Endometrial microvascular endothelial cells (primary cell): ENCODE measurements around the gene SPON1. TPM values are rescaled to one million over a fixed set of nuclear protein-coding genes. Genes with fewer than 3 reads are reported as not detected.

Source experiments
- in situ Hi-C: cut with HindIII; loops from 2 replicates; pipeline ENCODE4 v1.10.0; 2017; ENCODE audit warnings: low sequenced_read_pairs, low pct_unique_long_range_greater_than_20kb; ENCODE audit errors: inconsistent ontology term
- total RNA-seq: library from RNA; depleted of rRNA; stranded (reverse); fragments of >200 nt; gene quantifications from one replicate; pipeline ENCODE4 v1.2.3, GENCODE V29; 2015; ENCODE audit errors: inconsistent ontology term

SPON1 gene
- total RNA-seq, 1 donor from 2014 or later, result not detected

DNA sequence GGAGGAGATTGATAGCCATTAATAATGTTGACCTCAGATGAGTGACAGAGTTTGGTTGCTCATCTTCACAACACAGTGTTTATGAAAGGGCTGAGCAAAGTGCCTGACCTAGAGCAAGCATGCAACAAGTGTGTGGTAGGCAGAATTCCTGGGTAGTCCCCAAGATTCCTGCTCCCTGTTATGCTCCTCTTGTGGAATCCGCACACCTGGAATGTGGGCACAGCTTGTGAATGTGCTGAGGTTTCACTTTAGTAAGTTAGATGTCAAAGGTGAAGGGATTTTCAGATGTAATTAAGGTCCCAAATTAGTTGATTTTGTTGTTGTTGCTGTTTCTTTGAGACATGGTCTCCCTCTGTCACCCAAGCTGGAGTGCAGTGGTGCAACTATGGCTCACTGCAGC lies 20.7 kb upstream of the SPON1 start:
- in situ Hi-C loops, result no loop called here

DNA sequence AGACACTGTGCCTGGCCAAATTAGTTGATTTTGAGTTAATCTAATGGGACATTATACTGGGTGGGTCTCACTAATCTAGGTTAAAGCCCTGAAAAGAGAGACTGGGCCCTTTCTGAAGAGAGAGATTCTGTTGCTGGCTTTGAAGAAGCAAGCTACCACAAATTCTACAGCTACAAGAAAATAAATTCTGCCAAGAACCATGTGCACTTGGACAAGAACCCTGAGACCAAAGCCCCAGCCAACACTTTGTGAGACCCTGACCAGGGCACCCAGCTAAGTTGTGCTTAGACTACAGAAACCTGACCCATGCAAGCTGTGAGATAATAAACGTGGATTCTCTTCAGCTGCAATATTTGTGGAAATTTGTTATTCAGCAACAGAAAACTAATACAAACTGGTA lies 20.1 kb upstream of the SPON1 start:
- in situ Hi-C loops, result no loop called here

DNA sequence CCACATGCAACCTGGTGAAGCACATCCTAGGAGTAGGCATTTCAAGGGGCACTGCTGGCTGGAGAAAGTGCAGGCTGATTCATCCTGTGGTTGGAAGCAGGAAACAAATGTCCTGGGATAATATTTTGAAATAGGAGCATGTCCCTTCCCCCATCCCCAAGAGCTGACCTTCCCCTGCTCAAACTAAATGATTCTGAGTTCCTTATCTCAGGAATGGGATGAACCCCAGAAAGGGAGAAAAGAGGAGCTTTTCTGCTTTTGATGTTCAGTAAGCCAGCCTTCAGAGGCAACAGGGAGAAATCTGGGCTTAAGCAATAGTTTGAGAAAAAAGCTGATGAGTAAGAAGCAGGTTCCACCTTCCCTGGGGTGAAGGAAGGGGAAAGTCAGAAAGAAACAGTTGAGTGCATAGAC lies 19.5 kb upstream of the SPON1 start:
- in situ Hi-C loops, result no loop called here

DNA sequence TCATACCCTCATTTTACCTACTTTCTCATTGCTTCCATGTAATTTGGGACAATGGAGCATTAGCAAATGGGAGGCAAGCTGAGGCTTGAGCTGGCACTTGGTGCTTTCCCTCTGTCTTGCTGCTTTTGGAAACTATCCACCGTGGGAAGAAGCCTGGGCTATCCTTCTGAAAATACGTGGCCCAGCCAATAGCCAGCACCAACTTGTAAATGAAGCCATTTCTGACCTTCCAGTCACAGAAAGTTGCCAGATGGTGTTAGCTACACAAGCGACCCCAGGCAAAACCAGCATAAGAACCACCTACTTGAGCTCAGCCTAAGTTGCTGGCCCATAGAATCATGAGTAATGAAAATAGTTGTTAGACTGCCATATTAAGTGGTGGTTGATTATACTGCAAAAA lies 18.5 kb upstream of the SPON1 start:
- in situ Hi-C loops, result no loop called here

DNA sequence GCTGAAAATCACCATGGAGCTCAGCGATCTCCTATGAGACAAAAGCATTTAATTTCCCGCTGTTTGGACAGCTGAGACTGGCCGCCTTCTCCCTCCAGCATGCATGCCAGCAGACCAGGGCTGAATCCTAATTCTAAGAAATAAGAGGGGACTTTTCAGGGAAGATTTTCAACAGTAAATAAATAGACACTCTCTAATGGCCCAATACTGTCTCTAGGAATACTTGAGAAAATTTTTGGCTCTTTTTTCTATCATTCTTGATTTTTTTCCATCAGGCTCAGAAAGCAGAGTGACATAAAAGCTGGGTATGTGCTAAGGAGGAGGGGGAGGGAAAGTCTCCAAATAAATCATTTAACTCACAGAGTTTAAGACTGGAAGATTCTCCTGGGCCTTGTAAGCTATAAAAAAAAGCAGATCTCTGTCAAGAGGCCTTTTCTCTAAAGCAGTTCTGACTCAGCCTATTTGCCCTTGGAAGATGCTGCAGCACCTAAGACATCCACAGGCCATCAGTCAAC lies 17.6 kb upstream of the SPON1 start:
- in situ Hi-C loops, result no loop called here

DNA sequence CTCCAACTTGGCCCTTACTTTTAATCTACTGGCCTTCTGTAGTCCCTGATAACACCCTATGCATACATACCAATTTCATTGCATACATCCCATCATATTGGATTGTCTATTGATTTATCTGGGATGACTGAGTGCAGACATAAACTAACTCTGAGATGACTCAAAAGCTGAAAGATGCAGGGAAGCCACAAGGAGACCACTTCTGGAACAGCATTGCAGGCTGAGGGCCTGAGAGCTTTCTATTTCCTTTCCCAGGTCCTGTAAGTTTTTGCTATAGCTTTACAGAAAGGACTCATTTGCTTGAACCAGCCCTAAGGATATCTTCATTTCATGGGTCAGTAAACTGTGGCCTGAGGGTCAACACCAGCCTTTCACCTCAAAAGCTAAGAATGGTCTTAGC lies 15.1 kb upstream of the SPON1 start:
- in situ Hi-C loops, result no loop called here

DNA sequence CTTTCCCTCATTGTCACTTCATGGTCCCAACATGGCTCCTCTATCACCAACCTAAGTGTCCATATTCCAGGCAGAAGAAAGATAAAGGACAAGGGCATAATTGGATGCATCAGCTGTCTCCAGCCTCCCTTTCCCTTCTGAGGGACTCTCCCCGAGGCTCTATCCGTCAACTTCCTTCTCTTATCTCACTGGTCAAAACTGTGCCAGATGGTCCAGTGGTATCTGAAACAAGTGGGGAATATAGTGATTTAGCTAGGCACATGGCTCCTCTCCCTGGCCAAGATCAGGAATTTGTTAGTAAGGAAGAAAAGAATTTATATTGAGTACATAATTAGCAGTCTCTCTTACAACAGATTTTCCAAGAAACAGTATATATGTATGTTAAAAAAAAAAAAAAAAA lies 12.6 kb upstream of the SPON1 start:
- in situ Hi-C loops, result loop anchor here (25.0 kb wide), 1 partner anchor 287 kb away; no protein-coding TSS in a partner anchor

DNA sequence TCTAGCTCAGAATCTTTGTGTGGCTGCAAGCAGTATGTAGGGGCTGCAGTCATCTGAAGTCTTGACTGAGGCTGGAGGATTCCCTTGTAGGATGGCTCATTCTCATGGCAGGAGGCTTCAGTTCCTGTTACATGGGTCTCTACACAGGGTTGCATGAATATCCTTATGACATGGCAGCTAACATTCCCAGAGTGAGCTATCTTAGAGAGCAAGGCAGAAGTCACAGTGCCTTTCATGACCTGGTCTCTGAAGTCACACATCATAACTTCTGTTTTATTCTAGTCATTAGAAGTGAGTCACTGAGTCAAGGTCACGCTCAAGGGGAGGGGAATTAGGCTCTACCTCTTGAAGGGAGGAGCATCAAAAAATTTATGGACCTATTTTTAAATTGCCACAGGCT lies 10.3 kb upstream of the SPON1 start:
- in situ Hi-C loops, result loop anchor here (25.0 kb wide), 1 partner anchor 285 kb away; no protein-coding TSS in a partner anchor

DNA sequence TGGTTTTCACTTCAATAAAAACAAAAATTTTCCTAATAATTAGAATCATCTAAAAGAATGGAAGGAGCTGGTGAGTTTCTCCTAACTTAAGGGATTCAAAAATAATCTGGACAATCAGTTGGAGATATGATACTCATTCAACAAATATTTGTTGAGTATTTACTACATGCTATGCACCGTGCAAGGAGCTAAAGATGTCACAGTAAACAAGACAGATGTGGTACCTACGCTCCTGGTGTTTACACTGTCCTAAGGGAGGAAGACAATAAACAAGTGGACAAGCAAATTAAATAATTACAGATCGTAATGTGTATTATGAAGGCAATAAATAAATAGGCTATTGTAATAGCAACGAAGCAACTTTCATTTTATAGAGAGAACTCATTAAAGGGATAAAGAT lies 9.9 kb upstream of the SPON1 start:
- in situ Hi-C loops, result loop anchor here (25.0 kb wide), 1 partner anchor 285 kb away; no protein-coding TSS in a partner anchor

DNA sequence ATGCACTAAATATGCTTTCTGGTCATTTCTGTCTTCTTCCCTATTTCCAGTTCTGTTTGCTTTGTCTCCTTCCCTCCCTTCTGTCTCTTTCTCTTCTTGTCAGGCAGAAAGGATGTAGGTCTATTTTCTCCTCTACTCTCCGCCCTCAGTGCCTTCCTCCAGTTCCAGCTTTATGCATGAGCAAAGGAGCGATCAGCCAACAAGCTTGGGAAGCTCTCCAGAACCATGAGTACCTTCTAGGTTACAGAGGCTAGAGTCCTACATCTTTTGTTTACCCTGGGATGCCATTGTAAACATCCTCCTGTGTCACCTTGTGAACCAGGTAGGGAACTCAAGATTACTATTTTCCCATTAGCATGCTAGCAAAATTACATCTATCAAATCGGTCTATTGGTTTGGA lies 7.9 kb upstream of the SPON1 start:
- in situ Hi-C loops, result loop anchor here (25.0 kb wide), 1 partner anchor 283 kb away; no protein-coding TSS in a partner anchor

DNA sequence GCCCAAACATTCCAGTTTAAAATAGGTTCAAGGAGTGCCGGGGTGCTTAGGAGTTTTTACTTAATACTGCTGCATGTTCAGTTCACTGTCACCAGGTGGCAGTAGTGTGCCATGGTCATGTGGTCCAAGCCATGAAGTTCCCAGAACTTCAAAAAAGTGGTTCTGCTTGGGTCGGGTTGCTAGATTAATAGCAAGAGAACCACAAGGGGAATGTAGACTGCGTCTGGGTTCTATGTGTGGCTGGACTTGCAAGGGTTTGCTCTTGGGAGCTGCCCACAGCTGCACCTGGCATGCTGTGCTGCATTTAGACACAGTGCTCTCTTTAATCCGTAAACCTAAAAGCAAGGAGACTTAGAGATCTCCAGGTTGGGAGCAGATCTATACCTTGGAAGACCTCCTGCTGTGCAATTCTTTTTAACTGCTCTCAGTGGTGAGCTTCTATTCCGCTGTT lies 6.5 kb upstream of the SPON1 start:
- in situ Hi-C loops, result loop anchor here (25.0 kb wide), 1 partner anchor 281 kb away; no protein-coding TSS in a partner anchor

DNA sequence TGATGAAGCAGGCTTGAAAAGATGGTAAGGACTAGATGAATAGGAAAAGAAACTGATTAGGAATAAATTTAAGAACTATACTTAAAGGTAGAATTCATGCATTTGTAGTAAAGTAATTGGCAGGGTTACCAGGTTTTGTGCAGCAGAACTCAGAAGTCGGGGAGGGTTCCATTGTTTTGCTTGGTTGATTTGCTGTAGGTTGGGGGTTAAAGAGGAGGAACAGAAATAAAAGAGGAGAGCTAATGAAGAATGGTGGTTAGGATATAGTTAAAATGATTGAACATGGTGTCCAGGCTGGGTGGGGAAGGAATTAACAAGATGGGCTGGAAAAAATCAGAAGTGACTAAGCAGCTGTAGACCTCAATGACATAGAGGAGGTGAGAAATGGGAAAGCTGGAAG lies 5.5 kb upstream of the SPON1 start:
- in situ Hi-C loops, result loop anchor here (25.0 kb wide), 1 partner anchor 280 kb away; no protein-coding TSS in a partner anchor

DNA sequence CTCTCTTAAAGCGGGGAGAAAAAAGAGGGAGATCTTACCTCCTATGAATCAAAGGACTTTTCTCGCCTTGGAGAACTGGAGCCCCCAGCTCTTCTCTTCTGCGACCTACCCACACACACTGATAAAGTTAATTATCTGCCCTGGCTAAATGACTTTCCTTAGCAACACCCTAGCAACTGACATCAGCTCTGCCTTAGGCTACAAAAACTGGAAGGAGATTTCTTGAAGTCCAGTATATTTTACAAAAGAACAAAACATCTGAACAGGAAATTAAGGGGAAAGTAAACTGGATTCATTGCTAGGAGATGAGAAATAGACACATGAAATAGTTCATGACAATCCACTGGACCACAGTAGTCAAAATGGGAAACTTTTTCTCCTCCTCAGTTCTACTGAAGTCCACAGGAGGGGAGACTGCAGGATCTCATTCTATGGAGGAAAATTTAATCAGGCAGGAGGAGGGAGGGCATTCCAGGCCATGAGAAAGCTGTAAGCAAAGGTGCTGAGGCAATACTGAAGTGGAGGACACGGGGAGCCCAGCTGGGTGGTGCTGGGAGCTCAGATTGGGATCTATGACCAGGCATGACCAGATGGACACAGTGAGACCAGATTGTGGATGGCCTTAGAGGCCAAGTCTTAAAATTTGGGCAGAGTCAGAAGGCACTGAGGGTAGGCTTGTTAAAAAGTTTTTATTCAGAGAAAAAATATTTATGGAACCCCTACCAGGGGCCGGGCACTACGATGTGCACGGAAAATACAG lies 3.7 kb upstream of the SPON1 start:
- in situ Hi-C loops, result loop anchor here (25.0 kb wide), 1 partner anchor 278 kb away; no protein-coding TSS in a partner anchor

DNA sequence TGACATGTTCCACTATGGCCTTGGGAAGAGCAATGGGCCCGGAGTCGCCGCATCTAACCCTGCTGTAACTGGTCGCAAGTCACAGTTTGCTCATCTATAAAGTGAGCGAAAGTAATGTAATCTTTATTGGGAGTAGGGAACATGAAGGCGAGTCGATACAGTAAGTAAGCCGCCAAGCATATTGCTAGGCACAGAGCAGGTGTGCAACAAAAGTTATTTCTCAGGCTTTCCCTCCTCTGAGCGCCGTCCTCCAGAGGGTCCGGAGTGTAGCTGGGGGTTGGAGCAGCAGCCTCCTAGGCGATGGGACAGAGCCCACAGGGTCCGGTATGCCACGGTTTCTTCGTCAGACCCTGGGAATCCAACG lies 343 bp upstream of the SPON1 start:
- in situ Hi-C loops, result loop anchor here (25.0 kb wide), 1 partner anchor 275 kb away; no protein-coding TSS in a partner anchor

DNA sequence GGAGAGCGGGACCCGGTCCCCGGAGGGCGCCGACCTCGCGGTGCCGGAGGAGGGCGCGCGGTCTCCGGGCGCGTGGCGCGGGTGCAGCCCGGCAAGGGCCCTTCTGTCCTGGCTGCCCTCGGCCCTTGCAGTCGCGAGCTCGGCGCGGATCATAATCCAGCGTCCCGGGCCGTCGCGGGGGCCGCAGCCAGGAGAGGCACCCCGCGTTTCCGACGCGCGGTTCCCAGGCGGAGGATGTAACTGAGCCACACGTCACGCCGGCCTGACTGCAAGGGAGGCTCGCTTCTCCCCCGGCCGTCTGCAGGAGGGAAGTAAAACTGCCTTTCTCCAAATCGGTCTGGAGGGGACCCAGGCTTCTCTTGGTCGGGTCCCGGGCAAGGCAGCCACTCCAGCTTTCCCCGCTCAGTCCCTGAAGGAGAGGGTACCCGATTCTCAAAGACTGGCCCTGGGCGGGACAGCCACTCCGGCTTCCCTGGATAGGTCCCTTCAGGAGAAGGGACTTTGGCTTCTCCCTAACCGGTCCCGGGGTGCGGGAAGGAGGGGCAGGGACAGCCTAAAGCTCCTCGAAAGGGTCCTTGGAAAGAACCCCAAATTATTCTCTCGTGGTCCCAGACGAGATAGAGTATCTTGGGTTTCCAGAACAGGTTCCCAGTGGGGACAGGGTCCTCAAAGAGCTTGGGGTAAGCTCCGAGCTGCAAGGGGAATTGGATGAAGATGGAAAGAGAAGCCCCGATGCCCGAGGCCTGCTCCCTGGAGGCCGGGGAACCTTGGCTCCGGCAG lies 836 bp downstream of the SPON1 start:
- in situ Hi-C loops, result loop anchor here (25.0 kb wide), 1 partner anchor 274 kb away; no protein-coding TSS in a partner anchor

DNA sequence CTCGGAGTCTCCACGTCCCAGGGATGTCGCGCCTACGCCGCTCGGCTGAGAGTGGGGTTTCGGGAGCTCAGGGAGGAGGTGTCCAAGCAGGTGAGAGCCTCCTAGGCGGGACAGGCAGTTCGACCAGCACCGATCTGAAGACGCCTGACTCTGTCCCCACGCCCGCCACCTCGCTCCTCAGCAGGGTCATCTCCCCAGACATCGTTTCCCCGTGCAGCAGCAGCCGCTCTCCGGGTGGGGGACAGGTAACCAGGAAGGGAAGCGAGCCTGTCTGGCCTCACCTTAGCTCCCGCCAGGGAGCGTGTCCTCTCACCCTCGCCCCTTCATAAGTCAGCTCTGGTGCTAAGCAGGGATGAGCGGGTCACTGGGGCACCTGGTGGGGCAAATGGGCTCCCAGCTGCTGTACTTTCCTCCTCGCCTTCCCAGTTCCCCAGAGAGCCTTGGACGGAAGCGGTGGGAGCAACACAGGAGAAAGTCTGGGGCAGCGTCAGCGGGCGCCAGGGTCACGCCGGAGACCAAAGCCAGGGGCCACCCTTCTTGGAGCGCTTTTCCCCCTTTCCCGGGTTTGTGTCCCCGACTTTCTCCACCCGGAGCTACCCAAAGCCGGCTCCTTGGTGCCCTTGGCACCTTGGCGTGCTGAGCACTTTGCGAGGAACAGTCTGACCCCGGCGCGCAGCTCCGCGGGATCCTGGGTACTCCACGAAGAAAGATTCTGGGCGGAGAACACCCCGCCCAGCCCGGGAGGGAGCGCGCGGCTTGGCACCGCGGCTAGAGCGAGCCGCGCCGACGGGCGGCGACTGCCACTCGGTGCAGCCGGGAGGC lies 1.6 kb downstream of the SPON1 start:
- in situ Hi-C loops, result loop anchor here (25.0 kb wide), 1 partner anchor 273 kb away; no protein-coding TSS in a partner anchor

DNA sequence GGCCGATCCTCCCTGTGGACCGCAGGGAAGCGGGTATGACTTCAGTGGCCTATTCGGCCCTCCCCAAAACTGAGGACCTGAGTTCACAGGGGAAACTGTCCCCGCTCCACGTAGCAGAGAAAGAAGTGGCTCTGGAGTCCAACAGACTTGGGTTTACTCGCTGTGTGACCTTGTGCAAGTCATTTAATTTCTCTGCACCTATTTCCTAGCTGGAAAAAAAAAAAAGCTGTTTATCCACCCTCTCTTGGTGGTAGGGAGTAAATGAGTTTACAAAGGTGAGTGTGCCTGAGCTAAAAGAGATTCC lies 2.2 kb downstream of the SPON1 start:
- in situ Hi-C loops, result loop anchor here (25.0 kb wide), 1 partner anchor 273 kb away; no protein-coding TSS in a partner anchor

DNA sequence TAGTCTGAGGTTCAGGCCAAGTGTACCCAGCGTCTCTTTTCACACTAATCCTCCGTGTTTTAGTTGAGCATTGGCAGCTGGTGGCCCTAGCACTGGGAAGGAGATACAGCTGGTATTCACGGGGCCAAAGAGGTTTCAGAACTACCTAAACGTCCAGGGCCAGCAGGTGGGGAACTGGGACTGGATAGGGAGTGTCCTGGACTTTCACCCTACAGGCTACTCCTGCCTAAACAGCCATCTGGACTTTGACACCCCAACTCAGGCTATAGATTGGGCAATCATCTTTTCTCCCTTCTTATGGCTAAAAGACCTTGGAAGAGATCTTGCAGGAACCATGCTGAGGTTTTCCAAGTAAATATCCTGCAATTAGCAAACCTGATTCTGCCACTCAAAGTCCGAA lies 2.8 kb downstream of the SPON1 start:
- in situ Hi-C loops, result loop anchor here (25.0 kb wide), 1 partner anchor 272 kb away; no protein-coding TSS in a partner anchor

DNA sequence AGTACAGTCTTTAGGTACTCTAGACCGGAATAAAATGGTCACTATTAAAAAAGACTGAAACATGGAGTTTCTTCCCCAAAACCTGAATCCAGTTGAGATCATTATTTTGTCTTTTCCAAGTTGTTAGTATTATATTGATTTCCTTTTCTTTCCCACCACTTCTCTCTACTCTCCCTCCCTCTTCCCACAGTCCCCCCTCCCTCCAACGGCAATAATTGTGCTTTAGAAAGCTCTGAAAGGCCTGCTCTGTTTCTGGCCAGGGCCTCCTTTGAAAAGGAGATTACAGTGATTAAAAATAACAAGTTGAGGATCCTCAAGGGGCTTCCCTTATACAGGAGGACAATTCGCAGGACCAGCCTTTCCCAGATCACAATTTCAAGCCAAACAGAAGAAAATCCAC lies 3.5 kb downstream of the SPON1 start:
- in situ Hi-C loops, result loop anchor here (25.0 kb wide), 1 partner anchor 271 kb away; no protein-coding TSS in a partner anchor
